Amniotic epithelial cell (primary cell): Measurements from ENCODE around the gene C10orf67.
"Not testable (repeated sequence)": the region's sequence is repeated elsewhere in the genome, so short reads cannot be mapped to it uniquely, and the experiment has no call there.

Experiments used
- DNase-seq: peaks from one replicate; pipeline ENCODE4 v3.0.0-alpha.2; 2010; ENCODE audit warnings: low read depth

C10orf67 gene

GRCh38 chr10:23324351-23324750, 20.2 kb downstream of the C10orf67 start:
- DNase-seq: no peak

GRCh38 chr10:23322082-23322481, 22.5 kb downstream of the C10orf67 start:
- no peak for DNase-seq

GRCh38 chr10:23319835-23320234, 24.8 kb downstream of the C10orf67 start:
- DNase-seq: no peak

DNA sequence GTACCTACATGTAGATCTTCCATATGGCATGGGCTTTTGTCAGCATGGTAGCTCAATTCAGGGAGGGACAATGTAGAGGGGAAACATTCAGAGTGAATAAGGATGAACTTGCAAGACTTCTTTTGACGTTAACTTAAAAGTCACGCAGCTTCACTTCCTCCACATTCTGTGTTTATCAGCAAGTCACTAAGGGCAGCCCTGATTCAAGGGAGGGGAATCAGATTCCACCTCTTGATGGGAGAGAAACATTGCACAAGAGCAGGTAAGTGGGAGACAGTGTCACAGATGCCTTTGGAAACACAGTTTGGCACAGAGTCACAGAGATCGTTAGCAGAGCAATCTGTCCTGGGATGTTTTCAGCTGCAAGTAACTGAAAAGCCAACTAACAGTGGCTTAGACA, 26.2 kb downstream of the C10orf67 start:
- DNase-seq: no peak

- no peak for DNase-seq
These were observed 27.2 kb downstream of the C10orf67 start for GRCh38 chr10:23317416-23317815.

DNA sequence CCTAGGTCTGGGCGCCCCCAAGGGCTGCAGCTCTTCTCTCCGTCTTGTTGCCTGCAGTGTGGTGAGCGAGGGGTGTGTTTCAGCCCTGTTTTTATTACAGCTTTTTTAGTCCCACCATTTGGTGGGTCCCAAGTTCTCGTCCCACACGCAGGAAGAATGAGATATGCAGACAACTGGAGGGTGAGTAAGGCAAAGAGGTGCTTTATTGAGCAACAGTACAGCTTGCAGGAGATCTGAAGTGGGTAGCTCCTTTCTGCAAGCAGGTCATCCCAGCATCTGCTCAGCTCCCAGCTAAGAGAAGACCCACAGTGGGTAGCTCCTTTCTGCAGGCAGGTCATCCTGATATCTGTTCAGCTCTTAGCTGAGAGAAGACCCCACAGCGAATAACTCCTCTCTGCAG, 28.2 kb downstream of the C10orf67 start:
- no peak for DNase-seq

- DNase-seq: no peak
These were observed 28.6 kb downstream of the C10orf67 start for GRCh38 chr10:23315966-23316365.

DNA sequence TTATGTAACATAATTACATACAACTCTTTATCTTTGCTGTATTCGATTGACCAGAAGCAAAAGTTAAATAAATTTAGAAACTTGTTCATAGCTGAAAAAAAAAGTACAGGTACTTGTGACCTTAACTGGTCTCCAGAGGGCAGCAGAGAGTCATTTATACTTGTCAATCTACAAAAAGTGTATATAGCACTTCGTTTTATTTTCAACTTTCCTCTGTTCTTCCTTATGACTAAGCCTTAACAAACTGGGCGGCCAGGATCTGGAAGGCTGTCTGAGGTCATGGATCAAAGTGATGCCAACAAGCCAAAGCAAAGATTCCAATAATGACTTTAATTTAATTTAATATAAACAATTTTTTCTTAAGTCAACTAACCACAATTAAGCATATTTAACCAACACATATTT, 29.8 kb downstream of the C10orf67 start:
- DNase-seq: peak; percentile 85

- DNase-seq: no peak
These were observed 33.6 kb downstream of the C10orf67 start for GRCh38 chr10:23311034-23311433.

GRCh38 chr10:23310404-23310803, 34.2 kb downstream of the C10orf67 start:
- DNase-seq: no peak

DNA sequence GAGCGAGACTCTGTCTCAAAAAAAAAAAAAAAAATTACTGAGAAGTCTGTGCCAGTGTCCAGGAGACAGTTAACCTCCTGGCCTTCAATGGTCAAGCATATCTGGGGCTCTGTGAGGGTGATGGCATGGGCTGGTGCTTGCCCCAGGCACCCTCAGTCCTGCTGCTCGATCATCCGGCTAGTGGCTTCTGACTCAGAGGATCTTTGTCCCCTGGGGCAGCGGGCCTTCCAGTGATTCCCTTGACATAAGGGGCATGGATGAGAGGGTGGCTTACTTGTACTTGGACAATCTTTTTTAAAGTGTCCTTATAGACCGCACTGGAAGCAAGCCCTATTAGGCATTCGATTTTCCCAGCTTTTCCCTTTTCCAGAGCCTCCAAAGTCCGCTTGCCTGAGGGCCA, 44.6 kb downstream of the C10orf67 start:
- not testable (repeated sequence) for DNase-seq

GRCh38 chr10:23294638-23295247, 49.9 kb downstream of the C10orf67 start:
- peak; percentile 12 for DNase-seq

GRCh38 chr10:23293973-23294590, 50.5 kb downstream of the C10orf67 start:
- DNase-seq: peak; percentile 2

- DNase-seq: peak; percentile 21
These were observed 51.4 kb downstream of the C10orf67 start for GRCh38 chr10:23293145-23293724.

DNA sequence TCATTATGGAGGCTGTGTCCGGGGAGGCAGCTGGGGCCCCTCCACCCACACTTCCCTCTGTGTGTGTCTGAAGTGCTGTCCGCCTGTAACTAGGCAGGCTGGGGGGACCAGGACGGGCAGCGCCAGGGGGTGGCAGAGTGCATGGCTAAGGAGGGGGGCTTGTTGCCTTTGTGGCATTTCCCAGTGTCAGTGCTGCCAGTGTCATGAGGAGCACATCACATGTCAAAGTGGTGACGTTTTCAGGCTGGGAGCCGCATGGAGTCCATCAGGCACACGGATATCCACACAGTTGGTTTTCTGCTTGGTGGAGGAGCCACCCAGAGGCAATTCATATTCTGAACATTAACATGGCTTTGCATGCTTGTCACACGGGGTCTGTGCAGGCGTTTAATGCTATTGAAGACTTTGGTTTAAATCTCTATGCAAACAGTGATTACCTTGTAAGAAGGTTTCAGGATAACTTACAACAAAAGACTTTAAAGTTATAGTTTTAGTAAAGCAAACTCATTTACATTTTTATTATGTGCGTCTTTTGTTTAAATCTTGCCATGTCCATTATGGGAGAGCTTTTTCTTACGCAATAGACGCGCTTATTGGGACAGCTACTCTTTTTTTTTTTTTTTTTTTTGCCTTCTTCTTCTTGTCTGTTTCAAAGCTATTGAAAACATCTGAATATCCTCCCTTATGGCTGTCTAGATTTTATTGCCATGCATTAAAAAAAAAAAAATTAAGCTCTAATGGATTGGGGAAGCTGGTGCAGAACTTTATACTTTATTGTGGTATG, 52.9 kb downstream of the C10orf67 start:
- DNase-seq: no peak

- no peak for DNase-seq
These were observed 59.8 kb downstream of the C10orf67 start for GRCh38 chr10:23284674-23285335.

DNA sequence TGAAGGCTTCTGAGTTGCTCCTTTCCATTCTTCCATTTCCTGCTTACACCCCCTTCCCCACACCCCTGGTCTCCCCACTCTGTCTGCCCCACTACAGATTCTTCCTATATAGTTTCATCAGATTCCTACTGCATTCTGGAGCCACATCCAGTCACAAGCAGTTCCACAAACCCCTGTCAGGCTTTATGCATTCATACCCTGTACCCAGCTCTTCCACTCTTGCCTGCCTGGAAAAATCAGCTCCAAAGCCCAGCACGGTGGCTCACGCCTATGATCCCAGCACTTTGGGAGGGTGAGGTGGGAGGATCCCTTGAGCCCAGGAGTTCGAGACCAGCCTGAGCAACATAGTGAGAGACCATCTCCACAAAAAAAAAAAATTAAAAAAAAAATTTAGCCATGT, 60.4 kb downstream of the C10orf67 start:
- DNase-seq: no peak

DNA sequence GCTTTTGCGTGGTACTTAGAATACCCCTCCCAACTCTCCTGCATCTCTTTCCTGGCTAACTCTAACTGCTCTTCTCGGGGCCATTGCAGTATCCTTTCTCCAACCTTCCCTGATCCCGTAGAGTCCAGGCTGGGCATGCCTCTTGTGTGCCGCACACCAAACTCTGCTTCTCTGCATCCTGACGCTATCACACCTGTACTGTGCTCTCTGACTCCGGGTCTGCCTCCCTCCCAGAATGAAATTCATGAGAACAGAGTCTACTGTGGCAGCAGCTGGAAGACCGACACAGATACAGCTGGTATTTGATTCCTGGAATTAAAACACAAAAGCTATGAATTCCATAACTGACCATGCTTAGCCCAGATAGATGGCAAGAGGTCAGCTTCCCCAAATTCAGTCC, 60.9 kb downstream of the C10orf67 start:
- DNase-seq: no peak

DNA sequence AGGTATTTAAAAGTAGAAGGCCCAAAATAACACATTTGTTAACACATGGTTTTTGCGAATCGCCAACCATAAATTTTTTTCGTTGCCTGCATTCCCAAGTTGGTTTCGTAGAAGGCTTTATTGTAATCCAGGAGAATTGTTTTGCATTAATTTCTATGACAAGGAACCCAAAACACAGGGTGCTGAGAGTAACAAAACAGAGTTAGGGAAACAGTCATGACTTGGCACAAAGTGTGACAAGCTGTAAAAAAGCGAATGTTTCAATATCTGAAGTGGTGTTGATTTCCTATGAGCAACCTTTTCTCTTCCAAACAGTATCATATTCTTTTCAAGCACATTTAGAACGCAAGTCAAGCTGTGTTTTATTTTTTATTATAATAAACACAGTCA, 63.6 kb downstream of the C10orf67 start:
- no peak for DNase-seq

GRCh38 chr10:23280419-23281043, 64.1 kb downstream of the C10orf67 start:
- no peak for DNase-seq

GRCh38 chr10:23275355-23275754, 69.2 kb downstream of the C10orf67 start:
- DNase-seq: no peak

DNA sequence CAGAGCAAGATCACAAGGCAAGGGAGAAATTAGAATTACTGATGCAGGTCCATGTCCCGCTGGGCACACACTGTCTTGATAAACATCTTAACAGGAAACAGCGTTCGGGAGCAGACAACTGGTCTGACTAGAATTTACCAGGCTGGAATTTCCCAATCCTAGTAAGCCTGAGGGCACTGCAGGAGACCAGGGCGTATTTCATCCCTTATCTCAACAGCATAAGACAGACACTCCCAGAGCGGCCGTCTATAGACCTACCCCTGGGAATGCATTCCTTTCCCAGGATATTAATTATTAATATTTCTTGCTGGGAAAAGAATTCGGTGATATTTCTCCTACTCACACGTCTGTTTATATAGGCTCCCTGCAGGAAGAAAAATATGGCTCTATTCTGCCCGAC, 70.4 kb downstream of the C10orf67 start:
- not testable (repeated sequence) for DNase-seq
